HepG2 (cell line): ENCODE measurements around the gene TTC6. TPM values are rescaled to one million over a fixed set of nuclear protein-coding genes. Genes with fewer than 3 reads are reported as not detected.

Experiments
- BHLHE40 ChIP-seq: IDR thresholded peaks from 2 replicates; pipeline ENCODE4 v1.6.1; 2011; ENCODE audit warnings: low read length, improper control_type of control experiment
- GABPA ChIP-seq, 2 experiments: IDR thresholded peaks; 2 replicates each; pipeline ENCODE4 v1.6.1; 2011 to 2016; ENCODE audit warnings: low read depth in 2 of 2, low read length in 1 of 2, missing biosample characterization in 1 of 2, missing genetic modification characterization in 1 of 2
- HES4 ChIP-seq: sonication (generic); formaldehyde crosslinking; IDR thresholded peaks from 2 replicates; pipeline ENCODE4 v1.9.0; 2021; ENCODE audit warnings: mild to moderate bottlenecking, missing genetic modification reagents, borderline replicate concordance
- HIC2 ChIP-seq: sonication (generic); formaldehyde crosslinking; IDR thresholded peaks from 2 replicates; pipeline ENCODE4 v1.9.0; 2022; ENCODE audit warnings: low read depth, missing genetic modification reagents
- HNRNPLL ChIP-seq: fragments of 200-400 bp; formaldehyde crosslinking; IDR thresholded peaks from 2 replicates; pipeline ENCODE4 v1.6.1; 2017; ENCODE audit warnings: mild to moderate bottlenecking, low read depth, low read length; ENCODE audit not compliant: poor library complexity, severe bottlenecking
- HOXA7 ChIP-seq: sonication (generic); formaldehyde crosslinking; IDR thresholded peaks from 2 replicates; pipeline ENCODE4 v1.8.1; 2022; ENCODE audit warnings: mild to moderate bottlenecking, missing genetic modification reagents, moderate library complexity
- JUND ChIP-seq: sonication (generic); formaldehyde crosslinking; IDR thresholded peaks from 2 replicates; pipeline ENCODE4 v1.8.0; 2022; ENCODE audit warnings: mild to moderate bottlenecking, missing genetic modification reagents
- KDM3A ChIP-seq: IDR thresholded peaks from 2 replicates; pipeline ENCODE4 v1.6.1; 2018; ENCODE audit warnings: low read depth, missing compliant biosample characterization
- KDM5B ChIP-seq: sonication (generic); formaldehyde crosslinking; IDR thresholded peaks from 2 replicates; pipeline ENCODE4 v1.4.0; 2020; ENCODE audit warnings: missing genetic modification reagents, mild to moderate bottlenecking, borderline replicate concordance
- KMT2A ChIP-seq: sonication (generic); formaldehyde crosslinking; IDR thresholded peaks from 2 replicates; pipeline ENCODE4 v1.4.0; 2020; ENCODE audit warnings: missing genetic modification reagents
- KMT2B ChIP-seq: IDR thresholded peaks from 2 replicates; pipeline ENCODE4 v1.6.1; 2016; ENCODE audit warnings: missing genetic modification reagents, missing compliant biosample characterization
- NFE2L2 ChIP-seq: fragments of 150-350 bp; IDR thresholded peaks from 2 replicates; pipeline ENCODE4 v1.6.1; 2014; ENCODE audit warnings: low read length
- NFKB2 ChIP-seq: sonication (generic); formaldehyde crosslinking; IDR thresholded peaks from 2 replicates; pipeline ENCODE4 v1.4.0; 2020; ENCODE audit warnings: missing genetic modification reagents, borderline replicate concordance
- PHF8 ChIP-seq: sonication (generic); formaldehyde crosslinking; IDR thresholded peaks from 2 replicates; pipeline ENCODE4 v1.5.0; 2020; ENCODE audit warnings: missing genetic modification reagents
- THAP7 ChIP-seq: sonication (generic); formaldehyde crosslinking; IDR thresholded peaks from 2 replicates; pipeline ENCODE4 v1.8.1; 2023; ENCODE audit warnings: mild to moderate bottlenecking, missing genetic modification reagents
- UBTF ChIP-seq: sonication (generic); formaldehyde crosslinking; IDR thresholded peaks from 2 replicates; pipeline ENCODE4 v1.4.0; 2020; ENCODE audit warnings: mild to moderate bottlenecking, missing genetic modification reagents
- ZMYM2 ChIP-seq: sonication (generic); formaldehyde crosslinking; IDR thresholded peaks from 2 replicates; pipeline ENCODE4 v1.8.0; 2022; ENCODE audit warnings: mild to moderate bottlenecking, missing genetic modification reagents
- ZNF253 ChIP-seq: sonication (generic); formaldehyde crosslinking; IDR thresholded peaks from 2 replicates; pipeline ENCODE4 v1.8.0; 2022; ENCODE audit warnings: mild to moderate bottlenecking, missing genetic modification reagents, borderline replicate concordance
- ZNF580 ChIP-seq: IDR thresholded peaks from 2 replicates; pipeline ENCODE4 v1.6.1; 2016; ENCODE audit warnings: low read depth, borderline replicate concordance
- ZSCAN25 ChIP-seq: sonication (generic); formaldehyde crosslinking; IDR thresholded peaks from 2 replicates; pipeline ENCODE4 v1.8.0; 2022; ENCODE audit warnings: mild to moderate bottlenecking, missing genetic modification reagents
- ZSCAN31 ChIP-seq: sonication (generic); formaldehyde crosslinking; IDR thresholded peaks from 2 replicates; pipeline ENCODE4 v1.5.0; 2020; ENCODE audit warnings: low read depth, mild to moderate bottlenecking, missing genetic modification reagents
- polyA plus RNA-seq, 8 experiments: library from polyadenylated mRNA; depleted of rRNA in 3 of 8; stranded (reverse) in 7 of 8; unstranded in 1 of 8; fragments of >200 nt; fragmentation: Illumina TruSeq in 4 of 8; extraction: Trizol in 4 of 8; gene quantifications; 2 replicates each; pipeline versions ENCODE4 v1.2.1 to v1.2.3, GENCODE V29; 2011 to 2016; ENCODE audit warnings: low read depth in 4 of 8, missing spikeins in 1 of 8, mixed read lengths in 1 of 8; ENCODE audit not compliant: insufficient read depth in 1 of 8
- total RNA-seq, 5 experiments: library from RNA; depleted of rRNA; stranded (reverse); fragments of >200 nt; fragmentation: Illumina TruSeq; extraction: Trizol; gene quantifications; 2 replicates each; pipeline ENCODE4 v1.2.3, GENCODE V29; 2016; ENCODE audit warnings: low read depth in 1 of 5
- TF ChIP-seq, protein P1 (sequence below): sonication (generic); formaldehyde crosslinking; conservative IDR thresholded peaks from 2 replicates; pipeline ENCODE4 v1.8.0; 2022; ENCODE audit warnings: low read depth, missing genetic modification reagents

Gene TTC6
- total and polyA plus RNA-seq, 2 of the 13 experiments (the other 11 are each of a cell fraction or from before 2014, with no cell fraction given) = 9.3 to 27.4 TPM

DNA sequence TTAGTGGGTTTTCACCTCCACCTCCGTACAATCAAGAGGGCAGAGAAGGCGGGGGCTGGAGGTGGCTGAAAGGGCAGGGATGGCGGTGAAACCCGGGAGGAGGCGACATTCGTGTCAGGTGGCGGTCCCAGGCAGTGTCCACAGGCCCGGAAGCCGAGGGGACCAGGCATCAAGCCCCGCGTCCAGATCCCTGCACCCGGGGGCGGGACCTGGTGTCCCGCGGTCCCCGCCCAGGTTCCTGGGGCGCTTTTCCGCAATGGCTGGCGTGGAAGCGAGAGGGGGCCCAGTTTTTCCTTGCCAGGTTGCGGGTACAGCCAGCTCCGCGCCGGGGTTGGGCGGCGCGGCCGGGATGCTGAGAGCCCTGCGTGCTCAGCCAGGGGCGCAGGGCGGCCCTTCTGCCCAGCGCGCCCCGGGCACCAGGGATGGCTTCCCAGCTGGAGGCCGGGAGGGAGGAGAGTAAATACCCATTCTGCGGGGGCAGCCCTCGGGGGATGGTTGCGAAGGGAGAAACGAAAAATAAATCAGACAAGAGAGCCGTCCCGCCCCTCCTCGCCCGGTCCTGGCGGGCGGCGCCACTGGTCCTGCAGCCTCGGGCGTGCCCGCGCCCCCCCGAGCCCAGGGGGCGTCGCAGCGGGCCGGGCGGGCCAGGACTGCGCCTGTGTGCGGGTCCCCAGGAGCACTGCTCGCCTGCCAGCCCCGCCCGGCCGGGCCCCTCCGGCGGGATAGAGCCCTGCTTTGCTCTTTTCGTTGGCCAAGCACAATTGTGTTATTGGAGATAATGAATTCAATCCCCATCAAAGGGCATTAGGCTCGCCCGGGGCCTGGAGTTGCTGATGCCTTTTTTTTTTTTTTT lies 11.8 kb upstream of the TTC6 start (continued):
- TF ChIP-seq THAP7 (CRISPR knock-in tag) (0 out of 2 replicates have a peak, but pooled peaks have one; percentile 13), KMT2B (CRISPR knock-in tag) (peak; percentile 60; the same call in 1 of the 2 replicates), HNRNPLL (peak; percentile 75), GABPA (IDR thresholded peaks at IDR 0.05; ENCODE audit: low read depth, low read length) (no peak), GABPA (CRISPR knock-in tag; IDR thresholded peaks at IDR 0.05; ENCODE audit: low read depth) (0 out of 2 replicates have a peak, but pooled peaks have one; percentile 44), KMT2A (CRISPR knock-in tag) (peak; percentile 70; the same call in 1 of the 2 replicates), HOXA7 (CRISPR knock-in tag) (no peak), ZSCAN31 (CRISPR knock-in tag) (peak; percentile 76; the same call in 1 of the 2 replicates), KDM5B (CRISPR knock-in tag) (peak; percentile 76; the same call in 1 of the 2 replicates), NFKB2 (CRISPR knock-in tag) (peak; percentile 78; the same call in 1 of the 2 replicates), HES4 (0 out of 2 replicates have a peak, but pooled peaks have one; percentile 19), UBTF (CRISPR knock-in tag) (peak; percentile 81), ZNF580 (CRISPR knock-in tag) (0 out of 2 replicates have a peak, but pooled peaks have one; percentile 11), KDM3A (CRISPR knock-in tag) (peak; percentile 85; the same call in 1 of the 2 replicates), HIC2 (peak; percentile 57; the same call in 1 of the 2 replicates), ZNF253 (CRISPR knock-in tag) (no peak), BHLHE40 (no peak), ZSCAN25 (CRISPR knock-in tag) (peak; percentile 17; the same call in 1 of the 2 replicates), NFE2L2 (no peak), ZMYM2 (CRISPR knock-in tag) (0 out of 2 replicates have a peak, but pooled peaks have one; percentile 53), JUND (CRISPR knock-in tag) (peak; percentile 32; the same call in 1 of the 2 replicates), PHF8 (CRISPR knock-in tag) (peak; percentile 81)
- TF ChIP-seq, protein P1, sequence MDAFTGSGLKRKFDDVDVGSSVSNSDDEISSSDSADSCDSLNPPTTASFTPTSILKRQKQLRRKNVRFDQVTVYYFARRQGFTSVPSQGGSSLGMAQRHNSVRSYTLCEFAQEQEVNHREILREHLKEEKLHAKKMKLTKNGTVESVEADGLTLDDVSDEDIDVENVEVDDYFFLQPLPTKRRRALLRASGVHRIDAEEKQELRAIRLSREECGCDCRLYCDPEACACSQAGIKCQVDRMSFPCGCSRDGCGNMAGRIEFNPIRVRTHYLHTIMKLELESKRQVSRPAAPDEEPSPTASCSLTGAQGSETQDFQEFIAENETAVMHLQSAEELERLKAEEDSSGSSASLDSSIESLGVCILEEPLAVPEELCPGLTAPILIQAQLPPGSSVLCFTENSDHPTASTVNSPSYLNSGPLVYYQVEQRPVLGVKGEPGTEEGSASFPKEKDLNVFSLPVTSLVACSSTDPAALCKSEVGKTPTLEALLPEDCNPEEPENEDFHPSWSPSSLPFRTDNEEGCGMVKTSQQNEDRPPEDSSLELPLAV (CRISPR knock-in tag) = no peak
